ENCODE data around the gene STAT3.

- TF ChIP-seq REST (IDR thresholded peaks at IDR 0.05; ENCODE audit: low read depth, low read length) (no peak), USF2 (IDR thresholded peaks at IDR 0.05; ENCODE audit: borderline replicate concordance, low read depth, low read length) (no peak), PBX3 (IDR thresholded peaks at IDR 0.05) (no peak), CTCF (IDR thresholded peaks at IDR 0.05) (no peak), EP300 (IDR thresholded peaks at IDR 0.05; ENCODE audit: borderline replicate concordance in 1 of 2, low read depth in 1 of 2, low read length in 1 of 2) (no peak)
These were observed 79.8 kb downstream of the STAT3 start for GRCh38 chr17:42308446-42308845.
